Right atrium auricular region (tissue), 2 donors: Measurements from ENCODE around the gene PTPRU. TPM values are rescaled to one million over a fixed set of nuclear protein-coding genes. Genes with fewer than 3 reads are reported as not detected.

Source experiments
- DNase-seq: peaks from one replicate; pipeline ENCODE4 v3.0.0-alpha.2; 2019; ENCODE audit warnings: low spot score
- H3K27ac ChIP-seq, 2 donors: fragments of 200-600 bp; sonication (generic); 1 replicate in 1 of 2; 2 replicates in 1 of 2; pipeline ENCODE4 v1.5.1; 2016 to 2019
- H3K27me3 ChIP-seq, 2 donors: fragments of 200-600 bp; sonication (generic); one replicate each; pipeline versions ENCODE4 v1.5.1 to v1.6.0; 2017 to 2019
- H3K36me3 ChIP-seq: fragments of 200-600 bp; sonication (generic); one replicate; pipeline ENCODE4 v1.5.1; 2016
- H3K4me1 ChIP-seq, 2 donors: fragments of 200-600 bp; sonication (generic); one replicate each; pipeline versions ENCODE4 v1.5.1 to v1.6.0; 2017 to 2019
- H3K4me3 ChIP-seq, 2 donors: fragments of 200-600 bp; sonication (generic); 1 replicate in 1 of 2; 2 replicates in 1 of 2; pipeline ENCODE4 v1.5.1; 2017 to 2019; ENCODE audit warnings: mild to moderate bottlenecking in 1 of 2, moderate library complexity in 1 of 2
- H3K9me3 ChIP-seq, 2 donors: fragments of 200-600 bp; sonication (generic); one replicate each; pipeline ENCODE4 v1.5.1; 2019
- total RNA-seq, 2 donors: library from RNA; depleted of rRNA; stranded (reverse); fragments of >200 nt; gene quantifications; one replicate each; pipeline ENCODE4 v1.1.0, GENCODE V29; 2016
- TF ChIP-seq, protein P1 (sequence below), 2 donors: fragments of 200-600 bp; sonication (generic); IDR thresholded peaks; one replicate each; pipeline ENCODE4 v1.5.1; 2019; ENCODE audit warnings: antibody characterized with exemption in 2 of 2

PTPRU gene
- total RNA-seq, 2 donors from 2014 or later = 15.9 to 22.4 TPM

GRCh38 chr1:29371332-29371731 is 135.0 kb downstream of the PTPRU start:
- no peak overlapping the region for H3K4me3 ChIP-seq
- H3K27ac ChIP-seq = no peak overlapping the region
- peaks cover 0 to 7% of the 10 kb centered on the region in 2 donors for H3K9me3 ChIP-seq
- no peaks in the 10 kb centered on the region for H3K27me3 ChIP-seq
- DNase-seq = no peak
- no peaks in the 10 kb centered on the region for H3K4me1 ChIP-seq
- no peaks in the 10 kb centered on the region for H3K36me3 ChIP-seq
- TF ChIP-seq, protein P1, sequence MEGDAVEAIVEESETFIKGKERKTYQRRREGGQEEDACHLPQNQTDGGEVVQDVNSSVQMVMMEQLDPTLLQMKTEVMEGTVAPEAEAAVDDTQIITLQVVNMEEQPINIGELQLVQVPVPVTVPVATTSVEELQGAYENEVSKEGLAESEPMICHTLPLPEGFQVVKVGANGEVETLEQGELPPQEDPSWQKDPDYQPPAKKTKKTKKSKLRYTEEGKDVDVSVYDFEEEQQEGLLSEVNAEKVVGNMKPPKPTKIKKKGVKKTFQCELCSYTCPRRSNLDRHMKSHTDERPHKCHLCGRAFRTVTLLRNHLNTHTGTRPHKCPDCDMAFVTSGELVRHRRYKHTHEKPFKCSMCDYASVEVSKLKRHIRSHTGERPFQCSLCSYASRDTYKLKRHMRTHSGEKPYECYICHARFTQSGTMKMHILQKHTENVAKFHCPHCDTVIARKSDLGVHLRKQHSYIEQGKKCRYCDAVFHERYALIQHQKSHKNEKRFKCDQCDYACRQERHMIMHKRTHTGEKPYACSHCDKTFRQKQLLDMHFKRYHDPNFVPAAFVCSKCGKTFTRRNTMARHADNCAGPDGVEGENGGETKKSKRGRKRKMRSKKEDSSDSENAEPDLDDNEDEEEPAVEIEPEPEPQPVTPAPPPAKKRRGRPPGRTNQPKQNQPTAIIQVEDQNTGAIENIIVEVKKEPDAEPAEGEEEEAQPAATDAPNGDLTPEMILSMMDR (IDR thresholded peaks at IDR 0.05) = no peak

DNA sequence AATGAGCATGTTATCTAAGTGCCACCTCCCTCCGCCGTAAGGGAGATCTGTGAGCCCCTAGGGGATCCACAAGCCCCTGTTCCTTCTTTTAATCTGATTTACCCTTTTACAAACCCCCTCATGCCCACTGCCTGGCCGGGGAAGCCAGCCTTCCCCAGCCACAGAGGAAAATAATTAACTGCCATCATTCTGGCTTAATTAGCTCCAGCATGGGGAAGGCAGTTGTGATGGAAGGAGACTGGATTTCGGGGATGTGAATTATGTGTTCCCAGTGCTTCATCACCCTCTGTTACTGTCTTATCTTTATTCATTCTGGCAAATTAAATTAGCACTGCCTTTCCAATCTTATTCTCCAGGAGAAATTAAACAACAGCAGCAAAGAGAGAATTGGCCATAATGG is 135.8 kb downstream of the PTPRU start:
- Histone ChIP-seq H3K4me3 (no peak overlapping the region), H3K36me3 (no peaks in the 10 kb centered on the region), H3K27ac (no peak overlapping the region), H3K9me3 (peaks cover 0 to 7% of the 10 kb centered on the region in 2 donors), H3K27me3 (no peaks in the 10 kb centered on the region), H3K4me1 (no peaks in the 10 kb centered on the region)
- DNase-seq = no peak
- TF ChIP-seq, protein P1 (IDR thresholded peaks at IDR 0.05) = no peak

Other genes starting within 250 kb of the PTPRU start
- 1 to 10 TPM; 1.7 to 4.8 TPM for gene TMEM200B, start 112.6 kb upstream of the PTPRU start, total RNA-seq
- gene SRSF4, start 54.6 kb upstream of the PTPRU start, total RNA-seq = 10 to 100 TPM; 44.2 to 48.1 TPM
- 10 to 100 TPM; 18.4 to 24.3 TPM for gene MECR, start 5.6 kb upstream of the PTPRU start, total RNA-seq